Upper lobe of right lung (tissue), 1 donor: ENCODE measurements around the gene SLC9A9. TPM values are rescaled to one million over a fixed set of nuclear protein-coding genes. Genes with fewer than 3 reads are reported as not detected.

Experiments
- ATAC-seq: fragments of 200-7000 bp; cut with Tn5 transposase; one replicate; pipeline ENCODE4 v1.9.1; 2020; ENCODE audit warnings: mild to moderate bottlenecking, moderate library complexity
- DNase-seq: peaks from one replicate; pipeline ENCODE4 v3.0.0-alpha.2; 2020
- H3K27ac ChIP-seq: fragments of 200-600 bp; one replicate; pipeline ENCODE4 v1.8.0; 2022
- H3K27me3 ChIP-seq: fragments of 200-600 bp; one replicate; pipeline ENCODE4 v1.8.0; 2022; ENCODE audit warnings: mild to moderate bottlenecking
- H3K36me3 ChIP-seq: fragments of 200-600 bp; one replicate; pipeline ENCODE4 v1.8.0; 2022
- H3K4me1 ChIP-seq: fragments of 200-600 bp; one replicate; pipeline ENCODE4 v1.8.0; 2022
- H3K4me3 ChIP-seq: fragments of 200-600 bp; one replicate; pipeline ENCODE4 v1.8.0; 2022; ENCODE audit warnings: mild to moderate bottlenecking
- H3K9me3 ChIP-seq: fragments of 200-600 bp; one replicate; pipeline ENCODE4 v1.8.0; 2022
- CTCF ChIP-seq: fragments of 200-600 bp; IDR thresholded peaks from one replicate; pipeline ENCODE4 v1.8.0; 2022; ENCODE audit warnings: antibody characterized with exemption
- intact Hi-C: fragments of 100-400 bp; cut with DNase I; formaldehyde crosslinking; loops from one replicate; pipeline ENCODE4 v1.11.0; 2022
- total RNA-seq: library from RNA; stranded (reverse); fragmentation: NEBNext Ultra II Directional; extraction: Animal tissue kit (Norgen Biotek cat#: 25700); gene quantifications from one replicate; pipeline ENCODE4 v1.2.1, GENCODE V29; 2021
- donor health status: DM: no; HTN: yes; CAD: no; lungs with severe emphysema.

SLC9A9 gene
- total RNA-seq, 1 donor from 2014 or later = 13.3 TPM

- TF ChIP-seq CTCF = no peak
- Histone ChIP-seq H3K9me3 (no peaks in the 10 kb centered on the region), H3K27ac (peak overlapping the region; percentile 4), H3K27me3 (no peaks in the 10 kb centered on the region), H3K4me3 (no peak overlapping the region), H3K36me3 (no peaks in the 10 kb centered on the region), H3K4me1 (no peaks in the 10 kb centered on the region)
- intact Hi-C loops = no loop called here
- DNase-seq (no peak), ATAC-seq (no peak)
Observed at GRCh38 chr3:143612541-143612940, 235.7 kb downstream of the SLC9A9 start.

GRCh38 chr3:143608966-143609365 is 239.3 kb downstream of the SLC9A9 start:
- Histone ChIP-seq H3K9me3 (no peaks in the 10 kb centered on the region), H3K4me1 (no peaks in the 10 kb centered on the region), H3K27ac (no peak overlapping the region), H3K27me3 (no peaks in the 10 kb centered on the region), H3K36me3 (no peaks in the 10 kb centered on the region), H3K4me3 (no peak overlapping the region)
- DNase-seq (no peak), ATAC-seq (no peak)
- no peak for TF ChIP-seq CTCF
- intact Hi-C loops = no loop called here

GRCh38 chr3:143605233-143605950 is 242.9 kb downstream of the SLC9A9 start:
- no peaks in the 10 kb centered on the region for H3K4me1 ChIP-seq
- no peak for ATAC-seq
- DNase-seq = no peak
- no peaks in the 10 kb centered on the region for H3K36me3 ChIP-seq
- no peak overlapping the region for H3K27ac ChIP-seq
- H3K4me3 ChIP-seq = no peak overlapping the region
- intact Hi-C loops = no loop called here
- no peaks in the 10 kb centered on the region for H3K27me3 ChIP-seq
- TF ChIP-seq CTCF = no peak
- no peaks in the 10 kb centered on the region for H3K9me3 ChIP-seq

GRCh38 chr3:143604402-143605185 is 243.7 kb downstream of the SLC9A9 start:
- intact Hi-C loops = no loop called here

GRCh38 chr3:143603774-143604173 is 244.5 kb downstream of the SLC9A9 start:
- Histone ChIP-seq H3K9me3 (no peaks in the 10 kb centered on the region), H3K4me3 (no peak overlapping the region), H3K36me3 (no peaks in the 10 kb centered on the region), H3K27ac (no peak overlapping the region), H3K4me1 (no peaks in the 10 kb centered on the region), H3K27me3 (no peaks in the 10 kb centered on the region)
- no peak for ATAC-seq
- no peak for TF ChIP-seq CTCF
- intact Hi-C loops = no loop called here
- no peak for DNase-seq

More at GRCh38 chr3:143604402-143605185, 243.7 kb downstream of the SLC9A9 start:
- TF ChIP-seq CTCF = no peak
- no peak overlapping the region for H3K4me3 ChIP-seq
- H3K36me3 ChIP-seq = no peaks in the 10 kb centered on the region
- ATAC-seq = no peak
- no peak for DNase-seq
- H3K4me1 ChIP-seq = no peaks in the 10 kb centered on the region
- H3K9me3 ChIP-seq = no peaks in the 10 kb centered on the region
- H3K27me3 ChIP-seq = no peaks in the 10 kb centered on the region
- no peak overlapping the region for H3K27ac ChIP-seq
